A673 (cell line): ENCODE results near the gene DNAJC10. TPM values are rescaled to one million over a fixed set of nuclear protein-coding genes. Genes with fewer than 3 reads are reported as not detected.
"Not testable (repeated sequence)": the region's sequence is repeated elsewhere in the genome, so short reads cannot be mapped to it uniquely, and the experiment has no call there.

Source experiments
- BruUV-seq: library from RNA; stranded (reverse); fragments of 400-500 nt; replicated peaks from 2 replicates; lab custom pipeline; 2021; lab: Mats Ljungman, UMichigan
- CTCF ChIA-PET: fragments of 300-600 bp; sonication (Branson Sonifier 250); formaldehyde crosslinking; loops from one replicate; lab custom pipeline; 2022; ENCODE audit warnings: antibody characterized with exemption; lab: Charles Lee
- POLR2A ChIA-PET: fragments of 300-600 bp; sonication (Branson Sonifier 250); formaldehyde crosslinking; loops from one replicate; lab custom pipeline; 2022; ENCODE audit warnings: antibody characterized with exemption; ENCODE audit not compliant: low non-redundant PET; lab: Charles Lee
- DNase-seq: peaks from one replicate; pipeline ENCODE4 v3.0.0-alpha.2; 2015; ENCODE audit warnings: low spot score
- H3K27ac ChIP-seq: fragments of 200-600 bp; sonication (generic); 2 replicates; pipeline ENCODE4 v1.5.1; 2016; ENCODE audit warnings: mixed run types, low read depth, mild to moderate bottlenecking, mixed read lengths, antibody characterized with exemption, low read length; ENCODE audit not compliant: poor library complexity, severe bottlenecking
- H3K27me3 ChIP-seq: fragments of 200-600 bp; sonication (generic); replicated peaks from 2 replicates; pipeline ENCODE4 v1.6.1; 2017; ENCODE audit warnings: mixed run types, low read depth, mild to moderate bottlenecking, mixed read lengths, antibody characterized with exemption, low read length; ENCODE audit not compliant: insufficient read depth, poor library complexity
- H3K36me3 ChIP-seq: fragments of 200-600 bp; sonication (generic); 2 replicates; pipeline ENCODE4 v1.6.1; 2016; ENCODE audit warnings: mixed run types, mild to moderate bottlenecking, mixed read lengths, antibody characterized with exemption, low read length; ENCODE audit not compliant: insufficient read depth, poor library complexity, severe bottlenecking
- H3K4me1 ChIP-seq: fragments of 200-600 bp; sonication (generic); 2 replicates; pipeline ENCODE4 v1.6.1; 2017; ENCODE audit warnings: mixed run types, mild to moderate bottlenecking, mixed read lengths, antibody characterized with exemption, low read length; ENCODE audit not compliant: insufficient read depth, poor library complexity, severe bottlenecking
- H3K4me3 ChIP-seq: fragments of 200-600 bp; sonication (generic); 2 replicates; pipeline ENCODE4 v1.5.1; 2016; ENCODE audit warnings: low read depth, mixed run types, mild to moderate bottlenecking, mixed read lengths, low read length; ENCODE audit not compliant: poor library complexity, severe bottlenecking
- H3K9me3 ChIP-seq: fragments of 200-600 bp; sonication (generic); 2 replicates; pipeline ENCODE4 v1.6.1; 2016; ENCODE audit warnings: mixed run types, low read depth, mild to moderate bottlenecking, mixed read lengths, antibody characterized with exemption, low read length; ENCODE audit not compliant: poor library complexity, severe bottlenecking
- EZH2 ChIP-seq: fragments of 200-600 bp; sonication (generic); IDR thresholded peaks from 2 replicates; pipeline ENCODE4 v1.6.1; 2017; ENCODE audit warnings: borderline replicate concordance, low read depth, mild to moderate bottlenecking, mixed read lengths, antibody characterized with exemption, low read length; ENCODE audit not compliant: poor library complexity, severe bottlenecking
- intact Hi-C: fragments of 100-400 bp; cut with micrococcal nuclease; formaldehyde crosslinking; loops from one replicate; pipeline ENCODE4 v1.10.0; 2022; ENCODE audit not compliant: unreplicated experiment
- total RNA-seq: library from RNA; stranded (reverse); gene quantifications from 2 replicates; pipeline ENCODE4 v1.2.3, GENCODE V29; 2021
- TF ChIP-seq, protein P1 (sequence below): fragments of 300-800, 200-600 bp; sonication (generic); conservative IDR thresholded peaks from 2 replicates; pipeline ENCODE4 v1.5.1; 2017; ENCODE audit warnings: low read depth, mild to moderate bottlenecking, antibody characterized with exemption, low read length, moderate library complexity, mixed read lengths

The DNAJC10 gene
- total RNA-seq, 1 experiment from 2014 or later = 101 TPM

GRCh38 chr2:182745061-182745460, 29.0 kb downstream of the DNAJC10 start:
- CTCF ChIA-PET = no interaction called here

GRCh38 chr2:182745894-182746293, 29.8 kb downstream of the DNAJC10 start:
- DNase-seq, H3K27ac ChIP-seq, H3K27me3 ChIP-seq, intact Hi-C loops, CTCF ChIA-PET, H3K4me1 ChIP-seq, H3K9me3 ChIP-seq, H3K4me3 ChIP-seq, BruUV-seq, POLR2A ChIA-PET: not testable (repeated sequence)
- peaks cover 35% of the 10 kb centered on the region for H3K36me3 ChIP-seq

More at GRCh38 chr2:182745061-182745460, 29.0 kb downstream of the DNAJC10 start:
- Histone ChIP-seq H3K27ac (no peak overlapping the region), H3K9me3 (no peaks in the 10 kb centered on the region), H3K4me1 (no peaks in the 10 kb centered on the region), H3K36me3 (peaks cover 43% of the 10 kb centered on the region), H3K4me3 (no peak overlapping the region), H3K27me3 (no peaks in the 10 kb centered on the region)
- intact Hi-C loops = no loop called here
- TF ChIP-seq, protein P1, sequence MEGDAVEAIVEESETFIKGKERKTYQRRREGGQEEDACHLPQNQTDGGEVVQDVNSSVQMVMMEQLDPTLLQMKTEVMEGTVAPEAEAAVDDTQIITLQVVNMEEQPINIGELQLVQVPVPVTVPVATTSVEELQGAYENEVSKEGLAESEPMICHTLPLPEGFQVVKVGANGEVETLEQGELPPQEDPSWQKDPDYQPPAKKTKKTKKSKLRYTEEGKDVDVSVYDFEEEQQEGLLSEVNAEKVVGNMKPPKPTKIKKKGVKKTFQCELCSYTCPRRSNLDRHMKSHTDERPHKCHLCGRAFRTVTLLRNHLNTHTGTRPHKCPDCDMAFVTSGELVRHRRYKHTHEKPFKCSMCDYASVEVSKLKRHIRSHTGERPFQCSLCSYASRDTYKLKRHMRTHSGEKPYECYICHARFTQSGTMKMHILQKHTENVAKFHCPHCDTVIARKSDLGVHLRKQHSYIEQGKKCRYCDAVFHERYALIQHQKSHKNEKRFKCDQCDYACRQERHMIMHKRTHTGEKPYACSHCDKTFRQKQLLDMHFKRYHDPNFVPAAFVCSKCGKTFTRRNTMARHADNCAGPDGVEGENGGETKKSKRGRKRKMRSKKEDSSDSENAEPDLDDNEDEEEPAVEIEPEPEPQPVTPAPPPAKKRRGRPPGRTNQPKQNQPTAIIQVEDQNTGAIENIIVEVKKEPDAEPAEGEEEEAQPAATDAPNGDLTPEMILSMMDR = no peak
- TF ChIP-seq EZH2 = no peak
- no peak for DNase-seq
- POLR2A ChIA-PET = no interaction called here
- BruUV-seq = no TSS peak

DNA sequence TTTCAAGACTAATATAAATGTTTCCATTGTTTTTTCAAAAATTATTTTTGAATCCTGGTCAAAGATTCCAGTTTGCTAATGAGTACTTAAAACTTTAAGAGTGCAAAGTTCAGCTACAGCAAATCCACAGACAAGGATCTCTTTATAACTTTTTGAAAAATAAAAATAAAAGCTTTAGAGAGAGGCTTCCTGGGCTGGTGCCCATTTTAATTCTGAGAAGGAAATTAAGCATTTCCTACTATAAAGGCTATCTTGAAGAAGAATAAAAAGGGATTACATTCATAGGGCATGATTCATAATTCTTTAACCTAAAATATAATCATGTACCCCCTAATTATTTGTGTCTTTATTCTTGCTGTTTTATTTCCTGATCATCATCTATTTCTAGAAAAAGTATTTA, 38.2 kb downstream of the DNAJC10 start:
- H3K36me3 ChIP-seq = peaks cover 62% of the 10 kb centered on the region
- intact Hi-C loops = no loop called here

More for the DNA sequence above, 38.2 kb downstream of the DNAJC10 start:
- DNase-seq = peak; percentile 71
- CTCF ChIA-PET = no interaction called here
- H3K27me3 ChIP-seq = no peaks in the 10 kb centered on the region
- no peak overlapping the region for H3K4me3 ChIP-seq
- no peaks in the 10 kb centered on the region for H3K9me3 ChIP-seq
- peaks cover 12% of the 10 kb centered on the region for H3K4me1 ChIP-seq
- no TSS peak for BruUV-seq
- no peak overlapping the region for H3K27ac ChIP-seq
- TF ChIP-seq EZH2 = no peak
- TF ChIP-seq, protein P1 = no peak
- POLR2A ChIA-PET = no interaction called here
